ENCODE measurements around the gene CDK14.
"Not testable (repeated sequence)": the region's sequence is repeated elsewhere in the genome, so short reads cannot be mapped to it uniquely, and the experiment has no call there.

CDK14 gene

GRCh38 chr7:90626013-90626412 is 29.9 kb downstream of the CDK14 start:
- peak; percentile 35 for DNase-seq (ENCODE audit: insufficient read length, low spot score)
- FAIRE-seq: no peak

GRCh38 chr7:90629297-90629918 is 33.3 kb downstream of the CDK14 start:
- no peak for FAIRE-seq

GRCh38 chr7:90631502-90631901 is 35.4 kb downstream of the CDK14 start:
- DNase-seq (ENCODE audit: insufficient read length, low spot score) (no peak), FAIRE-seq (no peak)

More at GRCh38 chr7:90629297-90629918, 33.3 kb downstream of the CDK14 start:
- DNase-seq (ENCODE audit: insufficient read length, low spot score): peak; percentile 37

- DNase-seq (ENCODE audit: insufficient read length, low spot score); FAIRE-seq: not testable (repeated sequence)
Measured at GRCh38 chr7:90639683-90640082, 43.6 kb downstream of the CDK14 start.

- DNase-seq (ENCODE audit: insufficient read length, low spot score) (no peak), FAIRE-seq (no peak)
Measured at GRCh38 chr7:90642978-90643377, 46.9 kb downstream of the CDK14 start.

GRCh38 chr7:90645784-90646183 is 49.7 kb downstream of the CDK14 start:
- DNase-seq (ENCODE audit: insufficient read length, low spot score) (no peak), FAIRE-seq (no peak)

GRCh38 chr7:90648107-90648506 is 52.0 kb downstream of the CDK14 start:
- DNase-seq (ENCODE audit: insufficient read length, low spot score) (no peak), FAIRE-seq (no peak)

- DNase-seq (ENCODE audit: insufficient read length, low spot score): no peak
- FAIRE-seq: no peak
Measured at GRCh38 chr7:90648834-90649233, 52.7 kb downstream of the CDK14 start.

- DNase-seq (ENCODE audit: insufficient read length, low spot score) (no peak), FAIRE-seq (no peak)
Measured at GRCh38 chr7:90654718-90655427, 58.8 kb downstream of the CDK14 start.

GRCh38 chr7:90655566-90655965 is 59.4 kb downstream of the CDK14 start:
- FAIRE-seq (no peak), DNase-seq (ENCODE audit: insufficient read length, low spot score) (peak; percentile 14)

- DNase-seq (ENCODE audit: insufficient read length, low spot score): no peak
- no peak for FAIRE-seq
Measured at GRCh38 chr7:90657481-90657880, 61.4 kb downstream of the CDK14 start.

- FAIRE-seq (no peak), DNase-seq (ENCODE audit: insufficient read length, low spot score) (no peak)
Measured at GRCh38 chr7:90660100-90660499, 64.0 kb downstream of the CDK14 start.

GRCh38 chr7:90660819-90661218 is 64.7 kb downstream of the CDK14 start:
- FAIRE-seq (no peak), DNase-seq (ENCODE audit: insufficient read length, low spot score) (no peak)

GRCh38 chr7:90661290-90662151 is 65.4 kb downstream of the CDK14 start:
- FAIRE-seq (no peak), DNase-seq (ENCODE audit: insufficient read length, low spot score) (no peak)

GRCh38 chr7:90663176-90663575 is 67.1 kb downstream of the CDK14 start:
- no peak for DNase-seq (ENCODE audit: insufficient read length, low spot score)
- no peak for FAIRE-seq

- FAIRE-seq (no peak), DNase-seq (ENCODE audit: insufficient read length, low spot score) (no peak)
Measured at GRCh38 chr7:90666186-90666585, 70.1 kb downstream of the CDK14 start.

- FAIRE-seq (no peak), DNase-seq (ENCODE audit: insufficient read length, low spot score) (no peak)
Measured at GRCh38 chr7:90668992-90669391, 72.9 kb downstream of the CDK14 start.

- DNase-seq (ENCODE audit: insufficient read length, low spot score) (no peak), FAIRE-seq (no peak)
Measured at GRCh38 chr7:90669492-90669891, 73.4 kb downstream of the CDK14 start.

GRCh38 chr7:90671571-90671970 is 75.5 kb downstream of the CDK14 start:
- no peak for FAIRE-seq
- no peak for DNase-seq (ENCODE audit: insufficient read length, low spot score)

GRCh38 chr7:90672210-90672609 is 76.1 kb downstream of the CDK14 start:
- no peak for FAIRE-seq

GRCh38 chr7:90674625-90675024 is 78.5 kb downstream of the CDK14 start:
- DNase-seq (ENCODE audit: insufficient read length, low spot score) (no peak), FAIRE-seq (no peak)

More at GRCh38 chr7:90672210-90672609, 76.1 kb downstream of the CDK14 start:
- DNase-seq (ENCODE audit: insufficient read length, low spot score): no peak

All from HTR-8/SVneo (cell line).